MM.1S (cell line): ENCODE measurements around the gene PTPRG.

Experiments
- DNase-seq: peaks from one replicate; pipeline ENCODE4 v3.0.0-alpha.2; 2015
- H2AFZ ChIP-seq: fragments of 300-600 bp; sonication (generic); 2 replicates; pipeline ENCODE4 v1.6.0; 2016; ENCODE audit warnings: antibody characterized with exemption, low read length
- H3F3A ChIP-seq: fragments of 300-600 bp; sonication (generic); 2 replicates; pipeline ENCODE4 v1.6.1; 2016; ENCODE audit warnings: mild to moderate bottlenecking, antibody characterized with exemption, low read length, moderate library complexity, mixed read lengths; ENCODE audit not compliant: insufficient read depth
- H3K27ac ChIP-seq: fragments of 300-600 bp; sonication (generic); 2 replicates; pipeline ENCODE4 v1.5.1; 2016; ENCODE audit warnings: mild to moderate bottlenecking, low read length
- H3K27me3 ChIP-seq: fragments of 300-600 bp; sonication (generic); replicated peaks from 2 replicates; pipeline ENCODE4 v1.6.0; 2016; ENCODE audit warnings: low read length; ENCODE audit not compliant: insufficient read depth
- H3K36me3 ChIP-seq: fragments of 300-600 bp; sonication (generic); replicated peaks from 2 replicates; pipeline ENCODE4 v1.6.1; 2016; ENCODE audit warnings: mild to moderate bottlenecking, low read length, mixed read lengths; ENCODE audit not compliant: insufficient read depth
- H3K4me1 ChIP-seq: fragments of 300-600 bp; sonication (generic); 2 replicates; pipeline ENCODE4 v1.6.1; 2016; ENCODE audit warnings: low read length, mixed read lengths
- H3K4me2 ChIP-seq: fragments of 300-600 bp; sonication (generic); 2 replicates; pipeline ENCODE4 v1.6.0; 2016; ENCODE audit warnings: low read depth, low read length
- H3K4me3 ChIP-seq: fragments of 300-600 bp; sonication (generic); 2 replicates; pipeline ENCODE4 v1.5.1; 2016; ENCODE audit warnings: low read length, mixed read lengths
- H3K79me2 ChIP-seq: fragments of 300-600 bp; sonication (generic); 2 replicates; pipeline ENCODE4 v1.6.1; 2016; ENCODE audit warnings: mixed run types, low read length, mixed read lengths
- H3K9ac ChIP-seq: fragments of 300-600 bp; sonication (generic); 2 replicates; pipeline ENCODE4 v1.6.1; 2016; ENCODE audit warnings: low read length, mixed read lengths
- H3K9me2 ChIP-seq: fragments of 300-600 bp; sonication (generic); replicated peaks from 2 replicates; pipeline ENCODE4 v1.6.1; 2016; ENCODE audit warnings: mild to moderate bottlenecking, low read length, mixed read lengths; ENCODE audit not compliant: insufficient read depth
- H3K9me3 ChIP-seq: fragments of 300-600 bp; sonication (generic); replicated peaks from 2 replicates; pipeline ENCODE4 v1.6.1; 2016; ENCODE audit warnings: mild to moderate bottlenecking, low read length, mixed read lengths; ENCODE audit not compliant: insufficient read depth
- H4K20me1 ChIP-seq: fragments of 300-600 bp; sonication (generic); 2 replicates; pipeline ENCODE4 v1.6.1; 2016; ENCODE audit warnings: mild to moderate bottlenecking, low read length, moderate library complexity, mixed read lengths; ENCODE audit not compliant: insufficient read depth
- EZH2 ChIP-seq: fragments of 300-600 bp; sonication (generic); optimal IDR thresholded peaks from 2 replicates; pipeline ENCODE3; 2017; ENCODE audit warnings: low read depth, mild to moderate bottlenecking, antibody characterized with exemption, low read length, mixed read lengths
- EZH2phosphoT487 ChIP-seq: fragments of 300-600 bp; sonication (generic); IDR thresholded peaks from 2 replicates; pipeline ENCODE4 v1.6.1; 2018; ENCODE audit warnings: antibody characterized with exemption, low read length
- TF ChIP-seq, protein P1 (sequence below): fragments of 300-600 bp; sonication (generic); IDR thresholded peaks from 2 replicates; pipeline ENCODE4 v1.5.1; 2016; ENCODE audit warnings: antibody characterized with exemption, low read length, mixed read lengths

PTPRG gene

DNA sequence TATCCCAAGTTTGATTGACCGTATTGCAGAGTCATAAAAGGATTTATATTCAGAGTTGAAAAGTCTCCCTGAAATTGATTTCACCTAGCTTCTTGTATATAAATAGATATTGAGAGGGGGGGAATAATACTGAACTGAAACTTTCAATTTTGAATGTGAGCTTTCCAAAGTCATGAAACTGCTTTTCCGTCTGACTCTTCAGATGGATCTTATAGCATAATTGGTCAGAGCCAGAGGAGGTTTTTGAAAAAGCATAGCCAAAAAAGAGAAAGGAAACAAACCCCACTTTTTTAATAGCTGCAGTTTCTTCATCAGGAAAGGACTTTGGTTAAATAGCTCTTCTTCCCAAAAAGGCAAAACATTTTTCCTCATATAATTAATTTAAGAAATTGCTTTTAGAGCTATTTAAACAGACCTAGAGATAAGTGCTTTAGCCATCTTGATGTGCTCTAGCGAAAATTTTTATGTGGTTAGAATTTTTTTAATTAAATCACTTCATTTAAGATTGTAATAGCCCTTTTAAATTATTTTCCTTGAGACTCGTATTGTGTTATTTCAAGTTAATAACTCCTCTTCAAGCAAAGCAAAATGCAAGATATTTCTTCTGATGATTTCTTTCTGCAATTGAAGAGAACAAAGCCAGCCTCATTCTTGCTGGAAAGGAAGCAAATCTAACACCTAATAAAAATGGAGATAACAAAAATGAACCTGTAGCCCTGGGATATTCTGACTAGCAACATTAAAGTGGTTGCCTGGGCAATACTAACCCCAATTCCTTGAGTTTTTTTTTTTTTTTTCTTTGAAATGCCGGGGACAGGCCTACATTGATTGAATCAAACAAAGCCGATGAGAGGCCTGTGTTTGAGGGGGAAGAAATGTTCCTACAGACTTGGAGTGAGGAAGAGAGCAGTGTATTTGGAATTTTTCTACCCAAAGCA lies 173.6 kb downstream of the PTPRG start:
- Histone ChIP-seq H3K9me3 (no peaks in the 10 kb centered on the region), H3K36me3 (no peaks in the 10 kb centered on the region), H3K9ac (no peak overlapping the region), H3K4me3 (no peak overlapping the region), H3K27ac (no peak overlapping the region), H3K79me2 (peaks cover 8% of the 10 kb centered on the region), H3K9me2 (no peaks in the 10 kb centered on the region), H3K27me3 (no peaks in the 10 kb centered on the region), H3K4me1 (no peaks in the 10 kb centered on the region), H3F3A (no peaks in the 10 kb centered on the region), H2AFZ (no peak overlapping the region), H4K20me1 (no peaks in the 10 kb centered on the region), H3K4me2 (no peak overlapping the region)
- TF ChIP-seq, protein P1, sequence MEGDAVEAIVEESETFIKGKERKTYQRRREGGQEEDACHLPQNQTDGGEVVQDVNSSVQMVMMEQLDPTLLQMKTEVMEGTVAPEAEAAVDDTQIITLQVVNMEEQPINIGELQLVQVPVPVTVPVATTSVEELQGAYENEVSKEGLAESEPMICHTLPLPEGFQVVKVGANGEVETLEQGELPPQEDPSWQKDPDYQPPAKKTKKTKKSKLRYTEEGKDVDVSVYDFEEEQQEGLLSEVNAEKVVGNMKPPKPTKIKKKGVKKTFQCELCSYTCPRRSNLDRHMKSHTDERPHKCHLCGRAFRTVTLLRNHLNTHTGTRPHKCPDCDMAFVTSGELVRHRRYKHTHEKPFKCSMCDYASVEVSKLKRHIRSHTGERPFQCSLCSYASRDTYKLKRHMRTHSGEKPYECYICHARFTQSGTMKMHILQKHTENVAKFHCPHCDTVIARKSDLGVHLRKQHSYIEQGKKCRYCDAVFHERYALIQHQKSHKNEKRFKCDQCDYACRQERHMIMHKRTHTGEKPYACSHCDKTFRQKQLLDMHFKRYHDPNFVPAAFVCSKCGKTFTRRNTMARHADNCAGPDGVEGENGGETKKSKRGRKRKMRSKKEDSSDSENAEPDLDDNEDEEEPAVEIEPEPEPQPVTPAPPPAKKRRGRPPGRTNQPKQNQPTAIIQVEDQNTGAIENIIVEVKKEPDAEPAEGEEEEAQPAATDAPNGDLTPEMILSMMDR: no peak
- no peak for TF ChIP-seq EZH2
- no peak for TF ChIP-seq EZH2phosphoT487
- DNase-seq: no peak

DNA sequence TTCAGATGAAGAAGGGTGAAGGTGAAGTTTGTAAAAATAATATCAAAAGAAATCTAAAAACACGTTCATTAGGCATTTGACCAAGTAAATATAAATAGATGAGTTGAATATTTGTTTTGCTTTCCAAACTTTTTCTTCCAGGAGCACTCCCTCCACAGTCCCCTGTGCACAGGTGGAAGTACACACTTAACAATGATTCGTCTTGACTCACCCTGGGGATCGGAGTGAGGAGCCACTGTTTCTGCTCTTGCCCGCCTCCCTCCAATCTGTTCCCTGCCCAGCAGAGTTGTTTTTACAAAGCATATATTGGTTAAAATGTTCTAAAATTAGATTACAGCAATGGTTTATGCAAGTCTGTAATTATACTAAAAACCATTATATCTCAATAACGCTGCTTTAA lies 175.1 kb downstream of the PTPRG start:
- Histone ChIP-seq H3K9ac (no peak overlapping the region), H3K4me3 (no peak overlapping the region), H3K9me3 (no peaks in the 10 kb centered on the region), H4K20me1 (no peaks in the 10 kb centered on the region), H3K27ac (no peak overlapping the region), H3K79me2 (peaks cover 8% of the 10 kb centered on the region; the same call in 1 of the 2 replicates), H3K9me2 (no peaks in the 10 kb centered on the region), H3K4me2 (no peak overlapping the region), H3K27me3 (no peaks in the 10 kb centered on the region), H3K4me1 (no peaks in the 10 kb centered on the region), H2AFZ (no peak overlapping the region), H3K36me3 (no peaks in the 10 kb centered on the region), H3F3A (no peaks in the 10 kb centered on the region)
- no peak for TF ChIP-seq EZH2
- TF ChIP-seq, protein P1: no peak
- no peak for TF ChIP-seq EZH2phosphoT487
- no peak for DNase-seq

GRCh38 chr3:61739640-61740039 lies 178.3 kb downstream of the PTPRG start:
- DNase-seq: no peak
- no peak overlapping the region for H2AFZ ChIP-seq
- H3K4me2 ChIP-seq: no peak overlapping the region
- H4K20me1 ChIP-seq: no peaks in the 10 kb centered on the region
- 0 out of 2 replicates have a peak, but pooled peaks cover 3% of the 10 kb centered on the region for H3K79me2 ChIP-seq
- no peaks in the 10 kb centered on the region for H3K27me3 ChIP-seq
- H3K36me3 ChIP-seq: no peaks in the 10 kb centered on the region
- TF ChIP-seq EZH2phosphoT487 (no peak), EZH2 (no peak)
- TF ChIP-seq, protein P1: no peak
- H3K4me3 ChIP-seq: no peak overlapping the region
- H3K9ac ChIP-seq: no peak overlapping the region
- no peaks in the 10 kb centered on the region for H3K9me3 ChIP-seq
- H3K27ac ChIP-seq: no peak overlapping the region
- H3K9me2 ChIP-seq: no peaks in the 10 kb centered on the region
- H3K4me1 ChIP-seq: no peaks in the 10 kb centered on the region
- H3F3A ChIP-seq: no peaks in the 10 kb centered on the region
